K562 (cell line): ENCODE measurements around the gene ROBO1.

Experiments
- ATF7 ChIP-seq: fragments of 450-650 bp; IDR thresholded peaks from 2 replicates; pipeline ENCODE4 v1.7.1; 2014; ENCODE audit warnings: mild to moderate bottlenecking, moderate library complexity
- DMBX1 ChIP-seq: fragments of 250-450 bp; sonication (Bioruptor Pico); IDR thresholded peaks from 2 replicates; pipeline ENCODE4 v1.8.0; 2022; ENCODE audit warnings: inconsistent platforms, mild to moderate bottlenecking, moderate library complexity, borderline replicate concordance
- U2AF2 ChIP-seq: fragments of 200-400 bp; formaldehyde crosslinking; optimal IDR thresholded peaks from 2 replicates; pipeline ENCODE3; 2017; ENCODE audit warnings: low read depth, mild to moderate bottlenecking, low read length
- ZNF12 ChIP-seq: sonication (generic); formaldehyde crosslinking; IDR thresholded peaks from 2 replicates; pipeline ENCODE4 v1.4.0; 2020; ENCODE audit warnings: mild to moderate bottlenecking, missing genetic modification reagents

- TF ChIP-seq ATF7 (no peak), U2AF2 (no peak), ZNF12 (CRISPR knock-in tag) (no peak), DMBX1 (CRISPR knock-in tag) (no peak)
These were observed 331.4 kb downstream of the ROBO1 start for GRCh38 chr3:79436387-79436786.
